SIG-M5 (cell line): ENCODE results near the gene DUSP8.

ENCODE experiments used
- DNase-seq: peaks from one replicate; lab custom pipeline; 2025; lab: John Stamatoyannopoulos, UW

Gene DUSP8

GRCh38 chr11:1565904-1566247 lies 6.2 kb downstream of the DUSP8 start:
- no peak for DNase-seq

GRCh38 chr11:1565173-1565903 lies 6.7 kb downstream of the DUSP8 start:
- DNase-seq, result no peak

- DNase-seq, result no peak
Measured at GRCh38 chr11:1564535-1565172, 7.4 kb downstream of the DUSP8 start.

- no peak for DNase-seq
Measured at GRCh38 chr11:1563697-1564534, 8.2 kb downstream of the DUSP8 start.

GRCh38 chr11:1563149-1563638 lies 8.9 kb downstream of the DUSP8 start:
- DNase-seq, result no peak

GRCh38 chr11:1562469-1563148 lies 9.5 kb downstream of the DUSP8 start:
- DNase-seq, result no peak

GRCh38 chr11:1561955-1562354 lies 10.1 kb downstream of the DUSP8 start:
- no peak for DNase-seq

- DNase-seq, result no peak
Measured at GRCh38 chr11:1561266-1561665, 10.8 kb downstream of the DUSP8 start.

GRCh38 chr11:1560649-1561251 lies 11.3 kb downstream of the DUSP8 start:
- no peak for DNase-seq

- DNase-seq, result no peak
Measured at GRCh38 chr11:1560002-1560648, 11.9 kb downstream of the DUSP8 start.

- no peak for DNase-seq
Measured at GRCh38 chr11:1559111-1559951, 12.7 kb downstream of the DUSP8 start.

GRCh38 chr11:1558775-1559110 lies 13.3 kb downstream of the DUSP8 start:
- DNase-seq, result no peak

- no peak for DNase-seq
Measured at GRCh38 chr11:1557904-1558774, 13.9 kb downstream of the DUSP8 start.

GRCh38 chr11:1557051-1557884 lies 14.8 kb downstream of the DUSP8 start:
- DNase-seq, result no peak

GRCh38 chr11:1556278-1556902 lies 15.7 kb downstream of the DUSP8 start:
- no peak for DNase-seq

- no peak for DNase-seq
Measured at GRCh38 chr11:1555713-1556153, 16.3 kb downstream of the DUSP8 start.

GRCh38 chr11:1554981-1555712 lies 16.9 kb downstream of the DUSP8 start:
- DNase-seq, result no peak
